Thyroid gland (tissue), 4 donors: ENCODE measurements around the gene CIPC. TPM values are rescaled to one million over a fixed set of nuclear protein-coding genes. Genes with fewer than 3 reads are reported as not detected.

Experiments used
- DNase-seq, 2 donors: peaks; one replicate each; pipeline ENCODE4 v3.0.0-alpha.2; 2019
- H3K27ac ChIP-seq, 3 donors: fragments of 200-600 bp; sonication (generic); 1 replicate in 2 of 3; 2 replicates in 1 of 3; pipeline ENCODE4 v1.5.1; 2016 to 2019; ENCODE audit warnings: mild to moderate bottlenecking in 1 of 3, moderate library complexity in 1 of 3
- H3K27me3 ChIP-seq: fragments of 200-600 bp; sonication (generic); one replicate; pipeline ENCODE4 v1.5.1; 2019
- H3K36me3 ChIP-seq, 2 donors: fragments of 200-600 bp; sonication (generic); one replicate each; pipeline ENCODE4 v1.5.1; 2016 to 2019
- H3K4me1 ChIP-seq, 2 donors: fragments of 200-600 bp; sonication (generic); one replicate each; pipeline ENCODE4 v1.5.1; 2017 to 2019
- H3K4me3 ChIP-seq, 3 donors: fragments of 200-600 bp; sonication (generic); replicated peaks in 1 of 3; 1 replicate in 2 of 3; 2 replicates in 1 of 3; pipeline ENCODE4 v1.5.1; 2016; ENCODE audit warnings: mild to moderate bottlenecking in 1 of 3
- H3K9me3 ChIP-seq: fragments of 200-600 bp; sonication (generic); one replicate; pipeline ENCODE4 v1.5.1; 2017
- POLR2A ChIP-seq, 2 donors: fragments of 450-650 bp; IDR thresholded peaks; one replicate each; pipeline ENCODE4 v1.6.1; 2017; ENCODE audit warnings: antibody characterized with exemption in 2 of 2, mild to moderate bottlenecking in 2 of 2, moderate library complexity in 1 of 2
- WGBS, 2 donors: methylation state at CpG; one replicate each; pipeline ENCODE4 v1.1.5; 2017; 5-methylcytosine and 5-hydroxymethylcytosine counted together
- intact Hi-C: fragments of 100-400 bp; cut with DNase I; formaldehyde crosslinking; loops from one replicate; pipeline ENCODE4 v1.15.1; 2023
- total RNA-seq, 4 donors: library from RNA; depleted of rRNA; stranded (reverse); fragments of >200 nt; gene quantifications; one replicate each; pipeline ENCODE4 v1.2.3, GENCODE V29; 2016
- TF ChIP-seq, protein P1 (sequence below), 6 experiments: fragments of 200-600 bp in 3 of 6; fragments of 450-650 bp in 3 of 6; sonication (generic) in 3 of 6; IDR thresholded peaks; one replicate each; pipeline ENCODE4 v1.5.1; 2016 to 2019; ENCODE audit warnings: antibody characterized with exemption in 6 of 6, mild to moderate bottlenecking in 2 of 6, inconsistent platforms in 1 of 6, moderate library complexity in 1 of 6

CIPC gene
- total RNA-seq, 4 donors from 2014 or later: 37.6 to 59.5 (median 44.6) TPM

DNA sequence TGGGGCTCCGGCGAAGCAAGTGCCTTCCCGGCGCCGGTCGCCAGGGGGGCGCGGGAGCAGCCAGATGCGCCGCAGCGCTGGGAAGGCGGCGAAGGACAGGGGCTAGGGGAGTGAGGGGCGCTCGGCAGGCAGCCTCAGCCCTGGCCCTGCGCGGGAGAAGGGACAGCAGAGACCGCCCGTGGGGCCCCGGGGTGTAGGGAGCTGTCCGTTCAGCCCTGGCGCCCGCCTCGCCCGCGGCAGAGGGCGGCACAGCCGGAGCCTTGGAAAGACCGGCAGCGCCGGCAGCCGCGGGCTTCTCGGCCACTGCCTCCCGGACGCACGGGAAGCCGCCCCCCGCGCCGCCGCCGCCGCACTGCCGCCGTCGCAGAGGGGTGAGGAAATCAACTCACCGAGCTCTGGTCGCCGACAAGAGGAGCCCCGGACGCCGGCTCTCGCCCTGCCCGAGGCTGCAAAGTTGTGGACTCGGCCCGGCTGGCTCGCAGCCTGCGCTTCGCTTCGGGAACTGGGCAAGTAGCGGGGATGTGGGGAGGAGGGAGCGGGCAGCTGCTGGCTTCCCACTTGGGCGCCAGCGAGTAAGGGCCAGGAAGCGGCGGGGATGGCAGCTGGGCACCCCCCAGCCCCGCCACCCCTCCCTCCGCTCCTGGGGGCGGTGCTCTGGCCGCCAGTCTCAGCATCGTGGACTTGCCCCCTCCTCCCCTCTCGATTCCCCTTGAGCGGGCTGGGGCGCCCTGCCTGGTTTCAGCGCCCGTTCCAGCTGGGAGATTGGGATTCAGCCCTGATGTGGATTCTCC is 43.4 kb downstream of the CIPC start, which contains the start of gene ZDHHC22:
Gene ZDHHC22, minus strand, starts transcription at position 578 of the 791 bp plus-strand sequence. CDS start 2,053 bp downstream, outside the sequence.
- TF ChIP-seq, protein P1, sequence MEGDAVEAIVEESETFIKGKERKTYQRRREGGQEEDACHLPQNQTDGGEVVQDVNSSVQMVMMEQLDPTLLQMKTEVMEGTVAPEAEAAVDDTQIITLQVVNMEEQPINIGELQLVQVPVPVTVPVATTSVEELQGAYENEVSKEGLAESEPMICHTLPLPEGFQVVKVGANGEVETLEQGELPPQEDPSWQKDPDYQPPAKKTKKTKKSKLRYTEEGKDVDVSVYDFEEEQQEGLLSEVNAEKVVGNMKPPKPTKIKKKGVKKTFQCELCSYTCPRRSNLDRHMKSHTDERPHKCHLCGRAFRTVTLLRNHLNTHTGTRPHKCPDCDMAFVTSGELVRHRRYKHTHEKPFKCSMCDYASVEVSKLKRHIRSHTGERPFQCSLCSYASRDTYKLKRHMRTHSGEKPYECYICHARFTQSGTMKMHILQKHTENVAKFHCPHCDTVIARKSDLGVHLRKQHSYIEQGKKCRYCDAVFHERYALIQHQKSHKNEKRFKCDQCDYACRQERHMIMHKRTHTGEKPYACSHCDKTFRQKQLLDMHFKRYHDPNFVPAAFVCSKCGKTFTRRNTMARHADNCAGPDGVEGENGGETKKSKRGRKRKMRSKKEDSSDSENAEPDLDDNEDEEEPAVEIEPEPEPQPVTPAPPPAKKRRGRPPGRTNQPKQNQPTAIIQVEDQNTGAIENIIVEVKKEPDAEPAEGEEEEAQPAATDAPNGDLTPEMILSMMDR (IDR thresholded peaks at IDR 0.05): peak in 3 of 6 experiments; percentile 13 to 35 (median 16)
- TF ChIP-seq POLR2A (IDR thresholded peaks at IDR 0.05): no peak
- no peaks in the 10 kb centered on the region for H3K36me3 ChIP-seq
- H3K4me3 ChIP-seq: peak within 1 kb of the TSS in 1 of 3 donors; percentile 20
- intact Hi-C loops: no loop called here
- H3K27ac ChIP-seq: no peak within 1 kb of the TSS
- DNase-seq: peak; percentile 22 to 41
- H3K9me3 ChIP-seq: no peaks in the 10 kb centered on the region
- peaks cover 27% of the 10 kb centered on the region for H3K27me3 ChIP-seq
- peaks cover 0 to 16% of the 10 kb centered on the region in 2 donors for H3K4me1 ChIP-seq
- WGBS, 2 donors: 2% methylated on average over 11 of the region's 77 CpGs; no CpG with 5 or more reads in 1 of the 2 donors

DNA sequence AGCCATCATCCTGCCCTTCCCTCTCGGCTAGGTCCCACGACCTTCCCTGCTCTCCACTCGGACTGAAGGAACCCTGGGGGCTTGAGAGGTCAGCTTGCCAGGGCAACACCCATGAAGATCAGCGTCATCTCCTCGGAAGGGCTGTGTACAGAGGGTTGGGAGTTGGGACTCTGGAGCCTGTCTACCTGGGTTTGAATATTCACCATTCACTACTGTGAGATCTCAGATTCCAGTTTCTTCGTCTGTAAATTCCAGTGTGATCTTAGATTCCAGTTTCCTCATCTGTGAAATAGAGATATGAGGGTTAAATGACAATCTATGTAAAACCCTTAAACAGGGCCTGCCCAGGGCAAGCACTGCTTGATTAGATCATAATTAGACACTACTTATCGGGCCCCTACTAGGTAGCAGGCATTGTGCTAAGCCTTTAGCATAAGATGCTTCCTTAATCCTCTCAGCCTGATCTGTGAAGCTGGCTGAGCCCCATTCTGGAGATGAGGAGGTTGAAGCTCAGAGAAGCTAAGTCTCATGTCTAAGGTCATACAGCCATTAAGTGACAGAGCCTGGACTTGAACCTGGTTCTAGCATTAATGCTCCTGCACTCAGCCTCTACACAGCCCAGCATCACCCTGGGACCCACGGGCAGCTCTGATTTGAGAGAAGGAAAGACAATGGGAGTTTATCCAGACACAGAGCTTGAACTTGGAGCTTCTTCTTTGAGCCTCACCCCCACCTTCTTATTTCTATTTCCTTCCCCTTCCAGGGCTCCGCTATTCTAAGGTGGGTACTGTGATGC is 44.1 kb downstream of the CIPC start:
- Histone ChIP-seq H3K27me3 (peaks cover 27% of the 10 kb centered on the region), H3K9me3 (no peaks in the 10 kb centered on the region), H3K4me1 (peaks cover 0 to 16% of the 10 kb centered on the region in 2 donors), H3K4me3 (no peak overlapping the region), H3K36me3 (no peaks in the 10 kb centered on the region), H3K27ac (no peak overlapping the region)
- TF ChIP-seq, protein P1 (IDR thresholded peaks at IDR 0.05): no peak
- TF ChIP-seq POLR2A (IDR thresholded peaks at IDR 0.05): no peak
- intact Hi-C loops: no loop called here
- no peak for DNase-seq
- 3 to 17% methylated on average over 7 to 9 of the region's 9 CpGs for WGBS, 2 donors

DNA sequence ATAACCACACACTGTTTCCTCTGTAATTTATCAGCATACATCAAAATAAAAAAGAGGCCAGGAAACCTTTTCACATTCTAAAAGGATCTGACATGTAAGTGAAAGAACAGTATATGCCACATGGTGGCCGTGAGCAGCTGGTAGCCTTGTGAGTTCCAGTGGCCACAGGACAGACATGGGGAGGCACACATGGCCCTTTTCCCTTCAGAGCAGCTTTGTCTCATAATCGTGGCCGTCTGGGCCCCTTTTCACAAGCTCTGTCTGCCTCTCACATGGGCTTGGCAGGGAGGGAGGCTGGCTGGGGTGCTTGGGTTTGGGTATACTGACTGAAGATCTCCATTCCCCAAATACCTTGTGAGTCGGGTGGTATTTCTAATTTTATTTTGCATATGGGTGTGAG is 45.0 kb downstream of the CIPC start:
- DNase-seq: no peak
- H3K4me1 ChIP-seq: peaks cover 0 to 16% of the 10 kb centered on the region in 2 donors
- peaks cover 22% of the 10 kb centered on the region for H3K27me3 ChIP-seq
- H3K27ac ChIP-seq: no peak overlapping the region
- TF ChIP-seq POLR2A (IDR thresholded peaks at IDR 0.05): no peak
- TF ChIP-seq, protein P1 (IDR thresholded peaks at IDR 0.05): no peak
- intact Hi-C loops: no loop called here
- no peaks in the 10 kb centered on the region for H3K9me3 ChIP-seq
- 10 to 12% methylated on average over 4 of the region's 4 CpGs for WGBS, 2 donors
- no peaks in the 10 kb centered on the region for H3K36me3 ChIP-seq
- H3K4me3 ChIP-seq: no peak overlapping the region

DNA sequence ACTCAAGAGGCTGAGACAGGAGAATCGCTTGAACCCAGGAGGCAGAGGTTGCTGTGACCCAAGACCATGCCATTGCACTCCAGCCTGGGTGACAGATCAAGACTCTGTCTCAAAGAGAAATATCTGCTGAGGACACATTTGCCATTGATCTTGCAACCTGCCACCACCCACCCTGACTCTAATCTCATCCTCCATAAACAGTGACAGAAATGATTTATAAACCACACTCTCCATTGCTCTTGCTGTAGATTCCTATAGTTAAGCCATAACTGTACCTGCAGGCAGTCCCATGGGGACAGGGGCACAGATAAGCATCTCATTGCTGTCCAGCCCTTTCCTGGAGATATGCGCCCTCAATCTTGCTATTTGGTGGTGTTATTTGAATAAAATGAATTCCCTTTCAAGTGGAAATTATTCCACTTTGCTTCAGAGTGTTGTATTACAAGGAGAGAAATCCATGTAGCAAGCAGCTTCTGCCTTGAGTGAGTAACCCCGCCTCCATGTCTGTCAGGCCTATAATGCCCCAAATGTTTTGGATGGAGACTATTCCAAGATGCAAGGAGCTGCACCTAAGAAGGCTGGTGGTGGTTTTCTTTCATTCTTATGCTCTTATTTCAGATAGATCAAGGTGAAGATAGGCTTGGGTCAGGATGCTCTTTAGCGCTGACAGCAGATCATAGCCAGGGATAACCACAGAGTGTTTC is 46.5 kb downstream of the CIPC start:
- Histone ChIP-seq H3K27ac (no peak overlapping the region), H3K27me3 (peaks cover 15% of the 10 kb centered on the region), H3K4me1 (peaks cover 0 to 16% of the 10 kb centered on the region in 2 donors), H3K9me3 (no peaks in the 10 kb centered on the region), H3K4me3 (no peak overlapping the region), H3K36me3 (no peaks in the 10 kb centered on the region)
- no peak for DNase-seq
- WGBS, 2 donors: 57 to 69% methylated on average over 4 of the region's 4 CpGs
- TF ChIP-seq POLR2A (IDR thresholded peaks at IDR 0.05): no peak
- TF ChIP-seq, protein P1 (IDR thresholded peaks at IDR 0.05): no peak
- intact Hi-C loops: no loop called here
